GM12801 (cell line): ENCODE results near the gene PRPF19.

ENCODE experiments used
- TF ChIP-seq, protein P1 (sequence below): IDR thresholded peaks from one replicate; pipeline ENCODE4 v1.5.1; 2011; ENCODE audit warnings: control low read depth; ENCODE audit not compliant: insufficient read length; ENCODE audit errors: extremely low read depth

The PRPF19 gene

DNA sequence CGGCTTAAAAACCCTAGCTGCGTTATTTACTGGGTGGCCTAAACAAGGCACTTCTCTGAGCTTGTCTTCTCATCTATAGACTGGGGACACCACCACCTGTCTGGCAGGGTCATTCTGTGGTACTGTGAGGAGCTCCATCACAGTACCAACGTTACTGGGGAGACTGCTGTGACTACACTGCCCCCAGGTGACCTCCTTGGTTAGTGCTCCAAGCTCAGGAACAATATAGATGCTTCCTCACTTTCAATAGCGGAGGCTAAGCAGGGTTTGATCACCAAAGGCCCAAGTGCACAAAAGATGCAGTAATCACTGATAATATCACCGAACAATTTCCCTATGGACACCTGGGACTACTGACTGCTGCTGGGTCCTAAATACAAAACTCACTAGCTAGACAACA is 18.8 kb downstream of the PRPF19 start:
- TF ChIP-seq, protein P1, sequence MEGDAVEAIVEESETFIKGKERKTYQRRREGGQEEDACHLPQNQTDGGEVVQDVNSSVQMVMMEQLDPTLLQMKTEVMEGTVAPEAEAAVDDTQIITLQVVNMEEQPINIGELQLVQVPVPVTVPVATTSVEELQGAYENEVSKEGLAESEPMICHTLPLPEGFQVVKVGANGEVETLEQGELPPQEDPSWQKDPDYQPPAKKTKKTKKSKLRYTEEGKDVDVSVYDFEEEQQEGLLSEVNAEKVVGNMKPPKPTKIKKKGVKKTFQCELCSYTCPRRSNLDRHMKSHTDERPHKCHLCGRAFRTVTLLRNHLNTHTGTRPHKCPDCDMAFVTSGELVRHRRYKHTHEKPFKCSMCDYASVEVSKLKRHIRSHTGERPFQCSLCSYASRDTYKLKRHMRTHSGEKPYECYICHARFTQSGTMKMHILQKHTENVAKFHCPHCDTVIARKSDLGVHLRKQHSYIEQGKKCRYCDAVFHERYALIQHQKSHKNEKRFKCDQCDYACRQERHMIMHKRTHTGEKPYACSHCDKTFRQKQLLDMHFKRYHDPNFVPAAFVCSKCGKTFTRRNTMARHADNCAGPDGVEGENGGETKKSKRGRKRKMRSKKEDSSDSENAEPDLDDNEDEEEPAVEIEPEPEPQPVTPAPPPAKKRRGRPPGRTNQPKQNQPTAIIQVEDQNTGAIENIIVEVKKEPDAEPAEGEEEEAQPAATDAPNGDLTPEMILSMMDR = no peak

DNA sequence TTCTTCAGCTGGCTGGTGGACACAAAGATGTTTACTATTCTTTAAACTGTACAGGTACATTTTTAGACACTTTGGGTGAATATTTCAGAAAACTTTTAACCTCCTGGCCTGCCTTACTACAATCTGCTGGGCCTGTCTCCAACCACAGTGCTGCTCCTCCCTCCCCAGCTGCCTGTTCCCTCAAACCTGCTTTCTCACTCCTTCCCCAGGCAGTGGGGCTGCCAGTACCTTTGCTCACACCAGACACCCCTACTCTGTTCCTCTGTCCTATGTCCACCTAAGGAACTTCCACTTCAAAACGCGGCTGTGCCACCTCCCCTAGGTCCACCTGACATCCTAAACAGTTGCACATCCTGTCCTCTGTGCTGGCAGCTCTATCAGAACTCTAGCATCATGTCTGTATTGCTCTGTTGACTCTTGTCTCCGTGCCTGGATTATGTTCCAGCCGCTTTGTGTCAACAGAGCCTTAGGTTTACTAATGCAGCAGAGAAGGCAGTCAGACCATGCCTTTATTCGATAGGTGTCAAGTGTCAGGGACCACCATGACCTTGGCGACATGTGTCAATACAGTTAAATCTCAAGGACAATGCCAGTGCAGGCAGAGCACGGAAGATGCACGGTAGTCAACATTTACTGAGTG is 25.6 kb downstream of the PRPF19 start:
- TF ChIP-seq, protein P1 = no peak

DNA sequence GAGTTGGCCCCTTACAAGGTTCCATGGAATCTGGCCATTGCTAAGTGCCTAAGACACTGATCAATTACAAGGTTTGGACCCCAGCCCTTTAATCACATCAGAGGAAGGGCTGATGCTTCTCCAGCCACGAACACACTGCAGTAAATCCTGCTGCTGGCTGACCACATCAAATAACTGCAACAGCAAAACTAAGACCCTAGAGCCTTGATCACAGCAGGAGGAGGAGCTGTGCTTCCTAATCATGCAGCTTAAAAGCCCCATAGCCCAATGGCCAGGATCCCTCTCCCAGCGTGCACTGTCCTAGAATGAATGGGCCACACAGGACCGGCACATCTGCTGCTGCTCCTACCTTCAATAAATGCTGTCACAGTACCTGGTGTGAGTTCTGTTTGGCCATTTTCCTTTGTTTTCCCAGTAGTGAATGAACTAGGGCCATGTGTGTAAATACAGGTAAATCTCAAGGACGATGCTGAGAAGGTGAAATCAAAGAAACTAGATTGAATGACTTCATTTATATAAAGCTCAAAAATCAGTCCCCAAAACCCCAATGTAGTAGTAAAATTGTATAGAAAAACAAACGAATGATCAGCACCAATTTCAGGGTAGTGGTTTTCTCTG is 26.3 kb downstream of the PRPF19 start:
- TF ChIP-seq, protein P1 = no peak

DNA sequence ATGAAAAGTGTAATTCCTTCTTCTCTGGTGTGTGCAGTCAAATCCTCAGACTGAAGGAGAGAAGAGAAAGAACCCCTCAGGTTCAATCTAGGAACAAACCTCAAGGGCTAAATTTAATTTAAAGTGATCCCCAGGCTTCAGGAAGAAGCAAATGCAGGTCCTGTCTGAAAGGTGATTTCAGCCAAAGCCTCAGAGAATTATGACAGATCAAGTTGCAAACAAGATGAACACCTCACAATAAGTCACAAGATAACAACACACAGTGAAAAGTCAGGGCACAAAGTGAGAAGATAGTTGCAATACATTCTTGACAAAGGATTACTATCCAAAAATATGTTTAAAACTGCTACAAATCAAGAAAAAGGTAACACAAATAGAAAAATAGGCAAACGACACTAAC is 27.3 kb downstream of the PRPF19 start:
- TF ChIP-seq, protein P1 = no peak

DNA sequence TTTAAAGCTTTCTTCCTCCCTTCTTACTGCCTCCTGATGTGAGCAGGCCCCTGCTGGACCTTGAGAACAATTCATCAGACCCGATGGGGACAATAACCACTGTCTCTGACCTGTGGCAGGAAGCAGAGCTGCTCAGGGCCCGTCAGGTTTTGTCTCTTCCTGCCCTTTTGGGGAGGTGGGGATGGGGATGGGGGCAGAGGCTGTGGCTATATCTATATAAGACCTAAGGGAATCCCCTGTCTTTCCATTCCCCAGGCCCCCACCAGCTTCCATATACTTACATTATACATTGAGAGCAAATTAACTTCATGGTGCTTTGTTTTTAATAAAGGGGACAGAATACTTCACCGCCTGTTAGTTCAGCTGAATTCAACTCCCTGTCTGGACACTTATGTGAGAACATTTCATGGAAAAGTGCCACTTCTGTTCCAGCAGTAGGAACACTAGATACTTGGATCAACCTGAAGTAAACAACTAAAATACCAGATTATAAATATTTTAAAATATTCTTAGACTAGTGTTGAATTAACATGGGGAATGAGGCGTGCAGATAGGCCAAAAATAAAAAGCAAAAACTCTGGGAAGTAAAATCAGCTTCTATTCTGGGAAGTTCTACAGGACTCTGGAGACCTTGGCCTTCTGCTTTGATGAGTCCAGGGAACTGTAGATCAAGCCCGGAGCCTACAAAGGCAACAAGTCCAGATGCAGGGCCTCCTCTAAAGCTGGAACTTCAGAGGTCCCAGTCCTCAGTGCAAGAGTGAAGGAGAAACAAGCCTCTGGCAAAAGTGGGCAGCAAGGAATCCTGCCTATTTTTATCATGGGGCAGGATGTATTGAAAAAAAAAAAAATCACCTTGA is 27.9 kb downstream of the PRPF19 start:
- TF ChIP-seq, protein P1 = no peak

DNA sequence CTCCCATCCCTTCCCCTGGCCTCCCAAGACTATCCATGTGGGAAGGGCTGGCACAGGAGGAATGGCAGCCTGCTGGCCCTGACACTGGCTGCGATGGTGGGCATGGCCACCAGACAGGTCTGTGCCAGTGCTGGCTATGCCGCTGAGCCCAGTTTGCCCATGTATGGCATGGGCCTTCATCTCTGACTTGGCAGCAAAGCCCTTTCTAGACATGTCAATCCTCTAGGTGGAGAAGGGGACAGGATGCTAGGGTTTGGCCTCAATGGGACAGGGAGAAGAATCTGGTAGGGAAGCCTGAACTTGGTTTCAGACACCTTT is 30.3 kb downstream of the PRPF19 start:
- TF ChIP-seq, protein P1 = no peak

DNA sequence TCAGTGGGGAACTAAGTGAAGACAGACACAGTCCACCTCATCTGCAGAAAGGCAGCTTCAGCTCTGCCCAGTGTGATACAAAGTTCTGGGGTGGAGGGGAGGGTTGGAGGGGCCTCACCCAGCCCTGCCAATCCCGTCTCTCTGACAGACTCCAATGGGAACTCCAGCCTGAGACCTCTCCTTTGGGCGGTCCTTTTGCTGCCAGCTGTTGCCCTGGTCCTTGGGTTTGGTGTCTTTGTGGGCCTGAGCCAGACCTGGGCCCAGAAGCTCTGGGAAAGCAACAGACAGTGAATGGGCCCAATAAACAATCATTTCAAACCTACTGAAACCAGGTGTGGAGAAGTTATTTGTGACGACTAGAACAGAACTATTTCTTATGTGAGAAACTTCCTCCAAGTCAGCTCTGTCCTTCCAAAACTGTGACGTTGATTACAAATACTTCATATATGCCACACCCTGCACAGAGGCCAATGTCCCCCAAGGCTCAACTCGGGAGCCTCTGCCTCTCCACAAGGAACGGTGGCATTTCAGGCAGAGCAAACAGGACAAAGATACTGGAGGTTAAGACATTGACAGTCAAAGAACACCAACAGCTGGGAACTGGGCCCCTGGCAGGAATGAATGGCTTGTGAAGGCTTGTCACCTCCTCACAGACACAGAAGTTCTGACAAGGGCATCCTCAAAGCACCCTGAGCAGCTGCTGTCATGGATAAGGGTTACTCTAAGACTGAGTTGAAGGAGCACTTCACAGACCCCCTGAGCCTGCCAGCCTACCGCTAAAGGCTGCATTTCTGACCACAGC is 30.8 kb downstream of the PRPF19 start:
- TF ChIP-seq, protein P1 = no peak
